Peyer's patch (tissue), 4 donors: ENCODE measurements around the gene RNF41.

Experiments
- POLR2A ChIP-seq, 2 donors: fragments of 450-650 bp; IDR thresholded peaks; one replicate each; pipeline ENCODE4 v1.5.1; 2017; ENCODE audit warnings: antibody characterized with exemption in 2 of 2, mild to moderate bottlenecking in 2 of 2, moderate library complexity in 2 of 2
- TF ChIP-seq, protein P1 (sequence below), 6 experiments: fragments of 450-650 bp in 4 of 6; fragments of 200-600 bp in 2 of 6; sonication (generic) in 1 of 6; IDR thresholded peaks; one replicate each; pipeline ENCODE4 v1.5.1; 2017 to 2019; ENCODE audit warnings: antibody characterized with exemption in 6 of 6, mild to moderate bottlenecking in 3 of 6, moderate library complexity in 1 of 6

DNA sequence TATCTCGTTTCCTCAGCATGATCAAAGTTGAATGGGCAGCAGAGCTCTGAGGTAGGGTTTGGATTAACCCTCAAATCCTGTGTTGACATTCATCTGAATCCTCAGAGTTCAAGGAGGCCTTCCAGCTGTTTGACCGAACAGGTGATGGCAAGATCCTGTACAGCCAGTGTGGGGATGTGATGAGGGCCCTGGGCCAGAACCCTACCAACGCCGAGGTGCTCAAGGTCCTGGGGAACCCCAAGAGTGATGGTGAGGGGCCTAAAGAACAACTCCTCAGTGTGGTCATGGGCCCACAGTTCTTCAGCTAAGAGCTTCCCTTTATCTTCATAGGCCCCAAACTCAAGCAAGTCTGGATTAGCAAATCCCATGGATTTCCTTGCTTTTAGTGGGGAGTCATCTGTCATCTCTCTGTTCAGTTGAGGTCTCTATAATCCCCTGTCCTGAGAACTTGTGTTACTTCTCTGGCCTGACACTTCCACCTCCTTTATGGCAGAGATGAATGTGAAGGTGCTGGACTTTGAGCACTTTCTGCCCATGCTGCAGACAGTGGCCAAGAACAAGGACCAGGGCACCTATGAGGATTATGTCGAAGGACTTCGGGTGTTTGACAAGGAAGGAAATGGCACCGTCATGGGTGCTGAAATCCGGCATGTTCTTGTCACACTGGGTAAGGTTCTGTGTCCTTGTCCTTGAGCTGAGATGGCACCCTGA is 62.1 kb downstream of the RNF41 start:
- TF ChIP-seq, protein P1, sequence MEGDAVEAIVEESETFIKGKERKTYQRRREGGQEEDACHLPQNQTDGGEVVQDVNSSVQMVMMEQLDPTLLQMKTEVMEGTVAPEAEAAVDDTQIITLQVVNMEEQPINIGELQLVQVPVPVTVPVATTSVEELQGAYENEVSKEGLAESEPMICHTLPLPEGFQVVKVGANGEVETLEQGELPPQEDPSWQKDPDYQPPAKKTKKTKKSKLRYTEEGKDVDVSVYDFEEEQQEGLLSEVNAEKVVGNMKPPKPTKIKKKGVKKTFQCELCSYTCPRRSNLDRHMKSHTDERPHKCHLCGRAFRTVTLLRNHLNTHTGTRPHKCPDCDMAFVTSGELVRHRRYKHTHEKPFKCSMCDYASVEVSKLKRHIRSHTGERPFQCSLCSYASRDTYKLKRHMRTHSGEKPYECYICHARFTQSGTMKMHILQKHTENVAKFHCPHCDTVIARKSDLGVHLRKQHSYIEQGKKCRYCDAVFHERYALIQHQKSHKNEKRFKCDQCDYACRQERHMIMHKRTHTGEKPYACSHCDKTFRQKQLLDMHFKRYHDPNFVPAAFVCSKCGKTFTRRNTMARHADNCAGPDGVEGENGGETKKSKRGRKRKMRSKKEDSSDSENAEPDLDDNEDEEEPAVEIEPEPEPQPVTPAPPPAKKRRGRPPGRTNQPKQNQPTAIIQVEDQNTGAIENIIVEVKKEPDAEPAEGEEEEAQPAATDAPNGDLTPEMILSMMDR (IDR thresholded peaks at IDR 0.05) = no peak
- TF ChIP-seq POLR2A (IDR thresholded peaks at IDR 0.05) = no peak
